OCI-M2 (cell line): ENCODE measurements around the gene ADAMTS2.
"Not testable (repeated sequence)": the region's sequence is repeated elsewhere in the genome, so short reads cannot be mapped to it uniquely, and the experiment has no call there.

Experiments used
- DNase-seq: peaks from one replicate; lab custom pipeline; 2025; ENCODE audit not compliant: unreplicated experiment; lab: John Stamatoyannopoulos, UW

The ADAMTS2 gene

DNA sequence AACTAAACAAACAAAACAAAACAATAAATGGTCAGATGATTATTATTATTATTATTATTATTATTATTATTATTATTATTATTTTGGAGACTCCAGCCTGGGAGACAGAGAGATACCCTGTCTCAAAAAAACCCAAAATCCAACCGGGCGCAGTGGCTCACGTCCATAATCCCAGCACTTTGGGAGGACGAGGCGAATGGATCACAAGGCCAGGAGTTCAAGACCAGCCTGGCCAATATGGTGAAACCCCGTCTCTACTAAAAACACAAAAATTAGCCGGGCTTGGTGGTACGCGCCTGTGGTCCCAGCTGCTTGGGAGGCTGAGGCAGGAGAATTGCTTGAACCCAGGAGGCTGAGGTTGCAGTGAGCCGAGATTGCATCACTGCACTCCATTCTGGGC is 61.4 kb downstream of the ADAMTS2 start:
- not testable (repeated sequence) for DNase-seq

DNA sequence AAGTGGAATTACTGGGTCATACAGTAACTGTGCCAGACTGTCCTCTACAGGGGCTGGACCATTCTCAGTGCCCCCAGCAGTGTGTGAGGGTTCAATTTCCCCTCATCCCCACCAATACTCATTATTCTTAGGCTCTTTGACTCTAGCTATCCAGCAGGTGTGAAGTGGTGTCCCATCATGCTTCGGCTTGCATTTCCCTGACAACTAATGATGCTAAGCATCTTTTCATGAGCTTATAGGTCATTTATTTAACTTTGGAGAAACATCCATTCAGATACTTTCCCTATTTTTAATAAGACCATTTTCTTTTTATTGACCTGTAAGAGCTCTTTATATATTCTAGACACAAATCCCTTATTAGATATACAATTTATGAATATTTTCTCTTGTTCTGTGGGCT is 63.6 kb downstream of the ADAMTS2 start:
- DNase-seq, result no peak

DNA sequence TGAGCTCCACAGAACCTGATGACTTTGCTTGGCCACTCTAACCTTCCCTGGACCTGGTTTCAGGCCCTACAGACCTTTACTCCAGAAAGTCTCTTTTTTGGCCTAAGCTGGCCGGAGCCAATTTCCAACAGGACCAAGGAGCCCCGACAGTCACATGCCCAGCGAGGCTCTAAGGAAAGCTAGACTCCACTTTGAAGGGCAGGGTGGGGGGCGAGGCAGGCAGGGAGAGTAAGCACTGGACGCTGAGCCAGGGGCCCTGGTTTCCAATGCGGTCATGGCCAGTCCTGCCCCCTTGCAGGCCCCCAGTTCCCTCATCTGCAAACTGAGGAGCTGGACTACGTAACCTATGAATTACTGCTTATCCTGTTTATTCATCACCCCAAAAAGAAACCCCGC is 65.2 kb downstream of the ADAMTS2 start:
- no peak for DNase-seq

DNA sequence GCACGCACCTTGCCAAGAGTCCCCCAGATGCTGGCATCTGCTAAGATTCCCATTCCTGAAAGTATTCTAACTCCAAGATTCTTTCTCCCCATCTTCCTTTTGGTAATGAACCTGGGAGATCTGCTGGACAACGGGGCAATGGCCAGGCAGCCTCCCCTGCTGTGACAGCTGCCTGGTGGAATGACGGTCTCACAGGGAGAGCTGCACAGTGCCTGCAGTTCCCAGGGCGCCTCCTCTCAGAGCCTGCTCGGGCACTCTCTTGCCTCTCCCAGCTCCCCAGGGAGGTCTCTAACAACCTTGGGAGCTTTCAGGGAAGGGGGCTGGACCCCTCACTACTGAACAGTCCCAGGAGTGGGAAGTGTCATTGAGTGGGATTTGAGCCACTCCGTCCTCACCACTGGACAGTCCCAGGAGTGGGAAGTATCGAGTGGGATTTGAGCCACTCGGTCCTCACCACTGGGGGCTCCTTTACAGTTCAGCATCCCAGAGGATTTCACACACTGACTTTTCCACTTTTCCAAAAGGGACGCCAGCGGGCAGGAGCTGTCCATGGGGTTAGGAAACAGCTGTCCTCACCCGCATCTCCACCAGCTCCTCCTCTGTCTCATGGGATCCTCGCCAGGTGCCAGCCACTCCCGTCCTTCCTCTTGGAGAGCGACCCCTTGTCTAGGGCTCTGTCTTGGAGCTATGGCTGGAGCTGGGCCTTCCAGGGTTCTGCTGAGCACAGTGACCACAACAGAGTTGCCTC is 65.7 kb downstream of the ADAMTS2 start:
- DNase-seq, result no peak

DNA sequence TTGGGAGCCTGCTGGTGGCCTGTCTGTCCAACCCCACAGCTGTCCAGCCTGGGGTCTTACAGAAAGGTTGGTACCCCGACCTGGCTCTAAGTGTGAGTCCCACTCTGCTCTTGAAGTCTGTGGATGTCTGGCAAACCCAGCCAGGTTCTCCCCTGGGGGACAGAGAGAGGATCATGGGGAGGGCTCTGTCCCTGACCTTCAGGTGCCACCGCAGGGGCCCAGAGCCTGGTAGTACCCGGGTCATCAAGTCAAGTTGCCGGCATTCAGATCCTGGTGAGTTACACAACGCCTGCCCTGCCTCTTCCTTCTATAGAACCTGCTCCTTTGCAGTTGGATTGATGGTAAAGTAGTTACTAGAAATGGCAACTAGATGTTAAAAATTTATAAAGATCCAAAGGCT is 66.7 kb downstream of the ADAMTS2 start:
- DNase-seq, result no peak

DNA sequence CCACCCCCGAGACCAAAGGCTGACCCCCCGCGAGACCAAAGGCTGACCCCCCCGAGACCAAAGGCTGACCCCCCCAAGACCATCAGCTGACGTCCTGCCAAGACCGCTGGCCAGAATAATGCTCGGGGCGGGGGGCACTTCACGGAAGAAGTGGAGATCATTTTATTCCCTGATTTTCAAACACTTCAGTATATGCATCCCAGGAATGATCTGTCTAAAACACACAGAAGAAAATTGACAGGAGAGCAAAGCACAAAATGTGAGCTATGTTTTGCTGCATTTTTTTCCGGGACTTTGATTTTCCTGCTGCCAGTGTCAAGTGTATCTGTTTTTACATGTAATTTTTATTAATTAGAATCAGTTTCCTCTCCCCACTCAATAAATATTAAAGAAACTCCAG is 67.1 kb downstream of the ADAMTS2 start:
- DNase-seq, result no peak

DNA sequence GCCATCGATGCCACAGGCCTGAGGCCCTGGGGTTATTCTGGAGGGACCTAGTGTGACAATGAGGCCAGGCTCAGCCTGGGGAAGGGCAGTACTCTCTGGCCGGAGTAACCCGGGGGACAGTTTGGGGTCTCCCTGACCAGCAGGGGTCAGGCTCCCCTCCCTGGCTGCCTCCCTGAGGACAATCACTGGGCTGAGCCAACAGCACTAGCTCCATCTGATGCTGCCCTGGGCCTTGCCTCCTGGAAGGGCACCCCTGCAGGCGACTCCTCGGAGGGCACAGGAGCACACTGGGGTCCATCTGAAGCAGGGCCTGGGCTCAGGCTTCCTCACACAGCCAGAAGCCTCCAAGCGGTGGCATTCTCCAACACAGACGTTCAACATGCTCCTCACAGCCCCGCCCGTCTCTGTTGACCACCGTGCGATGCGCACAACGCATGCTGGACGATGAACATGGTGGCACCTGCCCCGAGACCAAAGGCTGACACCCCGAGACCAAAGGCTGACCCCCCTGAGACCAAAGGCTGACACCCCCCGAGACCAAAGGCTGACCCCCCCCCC is 68.3 kb downstream of the ADAMTS2 start:
- no peak for DNase-seq

DNA sequence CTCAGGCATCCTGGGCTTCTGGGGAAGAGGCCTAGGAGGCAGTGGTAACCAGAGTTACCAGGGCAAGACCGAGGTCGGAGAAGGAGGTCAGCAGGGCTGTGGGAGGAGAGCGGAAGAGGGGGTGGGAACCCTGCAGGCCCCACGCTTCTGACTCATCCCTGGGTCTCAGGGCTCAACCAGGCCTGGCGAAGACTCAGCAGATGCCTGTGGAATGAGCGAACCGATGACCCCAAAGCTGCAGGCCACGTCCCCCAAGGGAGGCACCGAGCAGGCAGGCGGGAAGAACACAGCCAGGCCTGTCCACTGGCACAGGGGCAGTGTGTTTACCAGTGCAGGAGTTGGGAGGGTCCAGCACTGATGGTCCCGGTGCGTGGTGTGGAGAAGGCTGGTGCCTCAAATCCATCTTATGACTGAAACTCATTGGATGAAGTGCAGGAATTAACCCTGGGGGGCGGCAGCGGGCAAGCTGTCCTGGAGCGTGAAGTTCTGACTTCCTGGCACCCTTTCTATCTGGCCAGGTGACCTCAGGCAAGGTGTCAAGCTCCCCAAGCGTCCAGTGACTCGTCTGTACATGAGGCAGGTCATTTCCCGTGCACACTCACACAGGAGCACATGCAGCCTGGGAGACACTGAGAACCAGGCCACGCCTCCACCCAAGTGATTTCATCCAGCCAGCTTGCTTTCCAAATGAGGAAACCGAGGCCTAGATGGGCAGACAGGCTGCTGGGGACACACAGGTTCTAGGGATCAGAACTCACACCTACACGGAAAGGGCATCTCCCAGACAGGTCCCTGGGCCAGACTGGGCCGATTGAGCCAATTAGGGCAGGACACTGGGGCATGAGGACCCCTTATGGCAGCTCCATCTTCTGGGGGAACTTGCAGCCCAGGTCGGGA is 69.1 kb downstream of the ADAMTS2 start:
- no peak for DNase-seq

DNA sequence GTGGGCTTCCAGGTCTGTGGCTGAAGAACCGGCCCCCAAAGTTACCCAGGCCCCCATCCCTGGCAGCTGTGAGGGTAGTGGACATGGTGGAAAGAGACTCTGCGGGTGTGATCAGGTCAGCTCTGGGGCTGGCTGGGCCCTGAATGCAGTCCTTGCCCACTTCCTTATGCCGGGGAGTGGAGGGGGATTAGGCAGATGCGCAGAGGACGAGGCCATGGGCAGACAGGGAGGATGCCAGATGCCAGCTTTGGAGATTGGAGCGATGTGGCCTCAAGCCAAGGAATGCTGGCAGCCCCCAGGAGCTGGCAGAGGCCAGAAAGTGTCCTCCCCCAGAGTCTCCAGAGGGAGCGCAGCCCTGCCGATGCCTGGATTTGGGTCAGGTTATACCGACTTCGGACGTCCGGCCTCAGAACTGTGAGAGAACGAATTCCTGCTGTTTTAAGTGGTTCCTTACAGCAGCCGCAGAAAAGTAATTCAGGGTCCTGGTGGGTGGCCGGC is 69.8 kb downstream of the ADAMTS2 start:
- DNase-seq, result no peak

DNA sequence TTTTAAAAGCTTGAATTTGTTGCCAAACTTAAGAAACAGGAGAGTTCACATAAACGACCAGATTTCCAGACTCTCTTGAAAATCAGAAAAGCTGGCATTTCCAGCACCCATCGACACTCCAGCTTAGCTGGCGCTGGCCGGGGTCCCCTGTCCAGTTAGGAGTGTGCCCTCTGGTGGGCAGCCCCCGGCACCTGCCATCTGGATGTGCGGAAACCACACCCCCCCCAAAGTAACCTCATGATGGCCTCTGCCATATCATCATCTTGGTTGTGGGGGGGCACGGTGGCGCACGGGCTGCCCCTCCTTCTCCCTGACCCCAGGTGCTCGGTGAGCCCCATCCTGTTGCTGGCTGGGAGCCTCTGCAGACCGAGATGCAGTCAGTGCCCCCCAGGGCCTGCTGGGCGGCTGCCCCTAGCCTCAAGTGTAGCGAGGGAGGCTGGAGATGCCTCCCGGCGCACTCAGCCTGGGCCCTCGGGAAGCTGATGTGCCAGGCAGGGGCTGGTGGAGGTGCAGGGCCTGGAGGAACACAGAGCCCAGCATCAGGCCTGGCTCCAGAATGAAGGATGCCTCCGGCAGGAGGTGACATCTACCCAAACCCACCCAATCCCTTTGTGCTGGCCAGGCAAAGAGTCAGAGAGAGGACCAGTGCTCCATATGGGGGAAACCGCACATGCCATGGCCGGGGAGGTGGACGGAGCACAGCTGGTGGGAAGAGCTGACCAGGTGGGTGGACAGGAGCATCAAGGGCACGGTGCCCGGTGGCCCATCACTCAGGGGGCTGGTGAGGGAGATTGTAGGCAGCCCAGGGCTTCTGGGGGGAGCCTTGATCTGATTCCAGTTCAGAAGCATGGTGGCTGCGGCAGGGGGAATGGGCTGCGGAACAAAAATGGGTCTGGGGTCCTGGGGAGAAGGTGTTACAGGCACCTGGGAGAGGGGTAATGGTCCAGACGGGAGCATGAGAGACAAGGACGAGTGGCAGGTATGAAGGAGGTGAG is 70.6 kb downstream of the ADAMTS2 start:
- no peak for DNase-seq

DNA sequence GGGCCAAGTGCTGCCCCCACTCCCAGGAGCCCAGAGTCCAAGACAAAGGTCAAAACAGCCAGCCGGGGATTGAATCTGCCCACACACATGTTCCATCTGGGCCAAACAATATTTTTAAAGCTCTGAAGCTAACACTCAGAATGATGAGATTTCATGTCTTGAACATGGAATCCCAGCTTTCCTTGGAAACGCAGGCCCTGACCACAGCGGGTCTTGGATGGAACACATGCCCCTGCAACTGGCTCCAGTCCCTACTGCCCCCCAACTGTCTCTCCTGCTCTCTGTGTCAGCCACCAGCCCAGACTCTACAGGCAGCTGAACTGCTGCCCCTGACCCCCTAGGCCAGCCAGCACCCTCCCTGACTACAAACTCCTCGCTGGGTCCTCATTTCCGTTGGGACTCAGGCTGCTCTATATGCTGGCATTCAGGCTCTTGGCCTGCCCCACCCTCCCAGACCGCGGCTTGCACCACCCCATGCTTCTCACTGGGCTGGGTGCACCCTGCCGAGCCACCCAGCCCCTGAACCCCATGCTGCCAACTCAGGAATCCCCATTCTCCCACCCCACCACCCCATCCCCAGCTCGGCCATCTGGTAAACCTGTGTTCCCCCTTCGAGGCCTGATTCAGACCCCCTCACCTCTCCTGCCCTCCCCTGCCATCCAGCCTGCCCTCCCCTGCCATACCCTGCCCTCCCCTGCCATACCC is 71.7 kb downstream of the ADAMTS2 start:
- DNase-seq, result no peak

DNA sequence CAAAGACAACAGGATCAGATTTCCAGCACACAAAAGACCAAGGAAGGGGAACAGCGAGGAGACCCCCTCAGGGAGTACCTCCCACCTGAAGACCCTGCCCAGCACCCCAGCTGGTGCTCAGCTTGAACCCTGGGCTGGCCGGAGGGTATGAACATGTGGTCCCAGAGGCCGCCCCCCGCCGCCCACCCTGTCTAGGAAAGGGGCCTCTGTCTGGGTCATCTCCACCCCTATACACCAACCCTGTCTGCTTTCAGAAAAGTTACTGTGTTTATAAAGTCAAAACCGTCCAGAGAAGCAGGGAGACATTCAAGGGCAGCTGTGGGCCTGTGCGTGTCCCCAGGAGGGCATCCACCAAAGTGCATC is 72.2 kb downstream of the ADAMTS2 start:
- no peak for DNase-seq

DNA sequence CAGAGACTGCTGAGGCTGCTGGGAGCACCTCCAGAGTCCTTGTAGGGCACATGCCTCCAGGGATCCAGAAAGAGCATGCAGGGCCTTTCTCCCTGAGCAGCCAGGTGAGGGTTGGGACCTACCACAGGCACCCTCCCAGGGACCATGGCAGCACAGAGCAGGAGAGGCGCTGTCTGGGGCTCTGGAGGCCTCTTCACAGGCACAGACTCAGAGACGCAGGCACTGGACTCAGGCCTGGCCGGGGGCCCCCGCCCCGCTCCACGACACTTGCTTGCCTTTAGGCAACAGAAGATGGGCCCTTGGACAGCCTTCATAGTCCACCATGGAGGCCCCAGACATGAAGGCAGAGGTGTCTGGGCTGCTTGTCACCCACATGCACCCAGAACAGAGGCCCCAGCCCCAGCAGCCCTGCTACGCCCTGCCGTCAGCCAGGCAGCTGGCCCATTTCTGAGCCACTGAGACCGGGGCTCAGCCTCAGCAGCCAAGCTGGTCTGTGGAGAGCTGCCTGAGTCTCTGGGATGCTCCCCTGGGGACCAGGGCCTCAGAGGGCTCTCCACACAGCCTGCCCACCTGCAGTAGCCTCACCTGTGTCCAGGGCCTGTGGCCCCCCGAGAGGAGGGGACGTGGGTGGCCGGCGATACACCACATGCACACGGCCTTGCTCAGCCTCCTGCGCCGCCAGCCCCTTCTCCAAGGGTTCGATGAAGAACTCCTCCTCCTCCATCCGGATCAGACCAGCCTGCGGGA is 72.8 kb downstream of the ADAMTS2 start:
- no peak for DNase-seq

DNA sequence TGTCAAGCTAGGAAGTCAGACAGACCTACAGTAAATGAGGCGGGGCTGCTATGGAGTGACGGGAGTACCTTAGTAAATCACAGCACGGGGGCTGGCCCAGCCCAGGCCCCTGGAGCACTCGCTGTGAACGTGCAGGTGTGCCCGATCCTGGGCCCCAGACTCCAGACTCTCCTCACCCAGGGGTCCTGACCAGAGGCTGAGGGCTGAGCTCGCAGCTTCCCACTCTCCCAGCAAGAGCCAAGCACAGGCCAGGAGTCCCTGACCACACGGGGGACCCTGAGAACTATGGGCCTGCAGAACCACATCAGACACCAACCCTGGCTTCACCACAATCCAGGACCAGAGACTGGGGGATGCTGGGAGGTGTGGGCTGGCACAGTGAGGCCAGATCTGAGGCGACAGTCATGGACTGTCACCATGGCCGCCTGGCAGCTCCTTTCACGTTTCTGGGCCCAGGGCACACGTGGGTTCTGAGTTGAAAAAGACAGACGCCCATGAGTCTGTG is 73.4 kb downstream of the ADAMTS2 start:
- DNase-seq, result no peak

DNA sequence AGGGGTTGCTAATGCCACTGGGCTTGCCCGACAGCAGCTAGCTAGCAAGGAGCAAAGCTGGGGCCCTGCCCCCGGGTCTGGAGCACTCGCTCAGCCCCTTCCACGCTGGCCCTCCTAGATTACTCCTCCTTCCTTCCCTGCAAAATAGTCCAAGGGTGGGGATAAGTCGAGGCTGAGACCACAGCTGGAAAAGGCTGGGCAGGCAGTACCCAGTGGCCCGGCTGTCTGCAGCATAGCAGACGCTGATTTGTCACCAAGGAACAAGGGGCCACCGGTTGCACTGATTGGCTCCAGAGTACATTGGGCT is 73.9 kb downstream of the ADAMTS2 start:
- no peak for DNase-seq

DNA sequence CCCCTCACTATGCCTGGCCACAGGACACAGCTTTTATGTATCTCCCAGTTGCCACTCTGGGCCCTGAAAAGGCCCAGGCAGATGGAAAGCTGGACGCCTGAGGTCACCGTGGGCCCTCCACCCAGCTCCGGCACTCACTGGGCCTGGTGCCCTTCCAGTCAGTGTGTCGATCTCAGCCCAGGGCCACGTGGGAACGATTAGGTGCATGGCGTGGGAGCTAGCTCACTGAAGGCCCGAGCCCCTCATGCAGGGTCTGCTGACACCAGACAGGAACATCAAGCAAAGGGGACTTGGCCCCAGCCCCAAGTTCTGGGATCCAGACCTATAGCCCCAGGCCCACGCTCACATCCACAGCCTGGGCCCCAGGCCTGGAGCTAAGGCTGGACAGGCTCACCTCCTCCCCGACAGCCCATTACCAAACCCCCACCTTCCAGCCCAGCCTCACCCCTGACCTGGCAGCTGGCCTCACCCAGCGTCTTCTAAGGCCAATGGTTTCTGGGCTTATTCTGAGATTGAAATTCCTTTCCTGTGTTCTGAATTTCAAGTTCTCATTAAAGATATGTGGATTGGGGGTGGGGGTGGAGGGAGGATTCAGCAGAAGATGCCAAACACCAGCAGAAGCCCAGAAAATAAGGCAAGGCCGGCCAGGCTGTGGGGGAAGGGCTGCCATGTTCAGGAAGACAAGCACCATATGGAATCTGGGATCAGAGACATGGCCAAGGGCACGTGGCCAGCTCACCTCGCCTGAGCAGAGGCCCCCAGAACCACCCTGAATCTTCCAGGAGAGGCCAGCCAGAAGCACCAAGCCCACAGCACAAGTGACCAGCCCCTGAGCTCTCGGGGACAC is 74.5 kb downstream of the ADAMTS2 start:
- DNase-seq, result no peak

DNA sequence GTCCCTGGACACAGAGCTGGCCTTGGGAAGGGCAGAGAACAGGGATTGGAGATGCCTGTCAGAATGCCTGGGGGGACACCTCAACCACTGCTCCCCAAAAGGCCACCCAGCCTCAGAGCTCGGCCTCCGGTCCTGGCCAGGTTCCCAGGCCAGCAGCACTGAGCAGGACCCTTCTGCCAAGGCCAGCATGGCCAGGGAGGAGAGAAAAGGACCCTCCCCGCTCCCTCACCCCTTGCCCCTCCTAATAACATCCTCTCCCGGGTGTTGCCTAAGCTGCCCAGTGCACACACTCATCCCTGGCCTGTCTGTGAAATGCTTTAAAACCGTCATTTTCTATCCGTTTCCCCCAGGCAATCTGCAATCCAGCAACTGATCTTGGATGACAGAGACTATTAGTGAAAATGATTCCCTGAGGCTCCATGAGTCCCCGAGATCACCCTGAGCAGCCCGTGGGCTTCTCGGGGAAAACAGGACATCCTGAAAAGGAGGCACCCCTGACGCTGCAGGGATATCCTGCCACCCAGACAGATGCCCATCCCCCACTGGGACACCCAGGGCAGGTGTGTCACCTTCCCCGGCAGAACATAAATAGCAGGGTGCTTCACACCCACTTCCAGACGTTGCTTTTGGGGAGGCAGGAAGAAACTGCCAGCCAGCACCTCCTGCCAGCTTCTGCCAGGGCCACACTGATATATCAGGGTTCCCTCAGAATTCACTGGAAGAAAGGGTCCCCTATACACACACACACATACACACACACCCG is 75.3 kb downstream of the ADAMTS2 start:
- no peak for DNase-seq
